Natural killer cell (primary cell): ENCODE measurements around the gene ZMIZ1. TPM values are rescaled to one million over a fixed set of nuclear protein-coding genes. Genes with fewer than 3 reads are reported as not detected.

Experiments used
- ATAC-seq, 3 donors: fragments of 150-1000 bp in 2 of 3; fragments of 200-7000 bp in 1 of 3; cut with Tn5 transposase; 1 replicate in 1 of 3; 2 replicates in 2 of 3; pipeline ENCODE4 v1.10.0; 2021; ENCODE audit warnings: mild to moderate bottlenecking in 2 of 3, moderate library complexity in 2 of 3
- DNase-seq, 2 donors: peaks; one replicate each; pipeline versions ENCODE4 v3.0.0 to v3.0.0-alpha.2; 2013 to 2021; ENCODE audit warnings: mixed read lengths in 1 of 2
- H3K27ac ChIP-seq: one replicate; pipeline ENCODE4 v1.5.1; 2013; ENCODE audit warnings: mild to moderate bottlenecking, low read length
- H3K27me3 ChIP-seq: one replicate; pipeline ENCODE4 v1.6.1; 2013; ENCODE audit warnings: low read length; ENCODE audit not compliant: control insufficient read depth, insufficient read depth
- H3K36me3 ChIP-seq: one replicate; pipeline ENCODE4 v1.6.1; 2013; ENCODE audit warnings: low read length; ENCODE audit not compliant: control insufficient read depth, insufficient read depth
- H3K4me1 ChIP-seq: one replicate; pipeline ENCODE4 v1.6.1; 2013; ENCODE audit warnings: low read length; ENCODE audit not compliant: control insufficient read depth, insufficient read depth
- H3K4me3 ChIP-seq: one replicate; pipeline ENCODE4 v1.5.1; 2013; ENCODE audit warnings: low read length
- H3K9me3 ChIP-seq: one replicate; pipeline ENCODE4 v1.6.1; 2013; ENCODE audit warnings: low read length; ENCODE audit not compliant: control insufficient read depth, insufficient read depth
- H3K27ac Mint-ChIP-seq, 2 donors: one replicate each; pipeline ENCODE4 v1.8.0; 2022; ENCODE audit warnings: mild to moderate bottlenecking in 2 of 2, mixed read lengths in 2 of 2, moderate library complexity in 1 of 2
- H3K27me3 Mint-ChIP-seq, 2 donors: one replicate each; pipeline ENCODE4 v1.8.0; 2022; ENCODE audit warnings: low read depth in 2 of 2, mixed read lengths in 2 of 2
- H3K36me3 Mint-ChIP-seq: one replicate; pipeline ENCODE4 v1.8.0; 2022; ENCODE audit warnings: mixed read lengths
- H3K4me1 Mint-ChIP-seq, 2 donors: one replicate each; pipeline ENCODE4 v1.8.0; 2022; ENCODE audit warnings: mixed read lengths in 2 of 2
- H3K4me3 Mint-ChIP-seq: one replicate; pipeline ENCODE4 v1.8.0; 2022; ENCODE audit warnings: mild to moderate bottlenecking, moderate library complexity, mixed read lengths
- H3K9me3 Mint-ChIP-seq, 2 donors: one replicate each; pipeline ENCODE4 v1.8.0; 2022; ENCODE audit warnings: mixed read lengths in 2 of 2
- WGBS: methylation state at CpG from one replicate; pipeline ENCODE4 v1.1.7; 2013; ENCODE audit warnings: missing lambda C conversion rate; ENCODE audit not compliant: insufficient coverage; 5-methylcytosine and 5-hydroxymethylcytosine counted together
- intact Hi-C: fragments of 100-400 bp; cut with micrococcal nuclease; formaldehyde crosslinking; loops from one replicate; pipeline ENCODE4 v1.14.2; 2022
- total RNA-seq, 4 donors: library from RNA; stranded (reverse); fragments of 120-200 nt in 1 of 4; gene quantifications; one replicate each; pipeline versions ENCODE4 v1.2.3 to v1.2.4, GENCODE V29; 2013 to 2022
- TF ChIP-seq, protein P1 (sequence below): fragments of 200-600 bp; IDR thresholded peaks from one replicate; pipeline ENCODE4 v1.8.0; 2022; ENCODE audit warnings: antibody characterized with exemption

ZMIZ1 gene
- total RNA-seq, 3 donors from 2014 or later (not counting 1 experiment from before 2014, with no cell fraction given), result 36.5 to 51.5 (median 37.9) TPM

DNA sequence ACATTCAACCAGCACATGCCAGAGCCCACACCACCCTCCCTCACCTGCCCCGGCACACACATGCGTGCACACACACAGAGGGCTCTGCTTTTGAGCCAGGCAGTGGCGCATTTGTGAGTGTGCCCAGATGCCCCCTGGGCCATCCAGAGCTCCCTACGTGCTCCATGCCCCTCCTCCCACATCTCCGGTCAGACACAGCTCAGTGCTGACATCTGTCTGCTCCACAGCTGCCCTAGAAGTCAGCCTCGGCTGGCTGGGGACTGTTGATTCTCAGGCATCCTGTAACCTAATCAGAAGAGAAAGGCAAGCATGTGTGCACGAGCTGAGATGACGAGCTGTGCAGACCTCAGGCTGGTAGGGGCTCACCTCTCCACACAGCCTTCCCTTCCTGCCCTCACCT is 135.1 kb downstream of the ZMIZ1 start:
- DNase-seq (no peak), ATAC-seq (no peak)
- Histone ChIP-seq H3K27me3 (no peaks in the 10 kb centered on the region), H3K4me3 (no peak overlapping the region), H3K27ac (no peak overlapping the region), H3K9me3 (no peaks in the 10 kb centered on the region), H3K36me3 (peaks cover 5% of the 10 kb centered on the region), H3K4me1 (no peaks in the 10 kb centered on the region)
- TF ChIP-seq, protein P1, sequence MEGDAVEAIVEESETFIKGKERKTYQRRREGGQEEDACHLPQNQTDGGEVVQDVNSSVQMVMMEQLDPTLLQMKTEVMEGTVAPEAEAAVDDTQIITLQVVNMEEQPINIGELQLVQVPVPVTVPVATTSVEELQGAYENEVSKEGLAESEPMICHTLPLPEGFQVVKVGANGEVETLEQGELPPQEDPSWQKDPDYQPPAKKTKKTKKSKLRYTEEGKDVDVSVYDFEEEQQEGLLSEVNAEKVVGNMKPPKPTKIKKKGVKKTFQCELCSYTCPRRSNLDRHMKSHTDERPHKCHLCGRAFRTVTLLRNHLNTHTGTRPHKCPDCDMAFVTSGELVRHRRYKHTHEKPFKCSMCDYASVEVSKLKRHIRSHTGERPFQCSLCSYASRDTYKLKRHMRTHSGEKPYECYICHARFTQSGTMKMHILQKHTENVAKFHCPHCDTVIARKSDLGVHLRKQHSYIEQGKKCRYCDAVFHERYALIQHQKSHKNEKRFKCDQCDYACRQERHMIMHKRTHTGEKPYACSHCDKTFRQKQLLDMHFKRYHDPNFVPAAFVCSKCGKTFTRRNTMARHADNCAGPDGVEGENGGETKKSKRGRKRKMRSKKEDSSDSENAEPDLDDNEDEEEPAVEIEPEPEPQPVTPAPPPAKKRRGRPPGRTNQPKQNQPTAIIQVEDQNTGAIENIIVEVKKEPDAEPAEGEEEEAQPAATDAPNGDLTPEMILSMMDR, result no peak
- Mint-ChIP-seq H3K27me3 (no peaks in the 10 kb centered on the region), H3K36me3 (no peaks in the 10 kb centered on the region), H3K9me3 (no peaks in the 10 kb centered on the region), H3K4me3 (no peak overlapping the region), H3K27ac (no peak overlapping the region), H3K4me1 (peaks cover 0 to 9% of the 10 kb centered on the region in 2 donors)
- intact Hi-C loops, result no loop called here
- 96% methylated on average over 8 of the region's 8 CpGs for WGBS

DNA sequence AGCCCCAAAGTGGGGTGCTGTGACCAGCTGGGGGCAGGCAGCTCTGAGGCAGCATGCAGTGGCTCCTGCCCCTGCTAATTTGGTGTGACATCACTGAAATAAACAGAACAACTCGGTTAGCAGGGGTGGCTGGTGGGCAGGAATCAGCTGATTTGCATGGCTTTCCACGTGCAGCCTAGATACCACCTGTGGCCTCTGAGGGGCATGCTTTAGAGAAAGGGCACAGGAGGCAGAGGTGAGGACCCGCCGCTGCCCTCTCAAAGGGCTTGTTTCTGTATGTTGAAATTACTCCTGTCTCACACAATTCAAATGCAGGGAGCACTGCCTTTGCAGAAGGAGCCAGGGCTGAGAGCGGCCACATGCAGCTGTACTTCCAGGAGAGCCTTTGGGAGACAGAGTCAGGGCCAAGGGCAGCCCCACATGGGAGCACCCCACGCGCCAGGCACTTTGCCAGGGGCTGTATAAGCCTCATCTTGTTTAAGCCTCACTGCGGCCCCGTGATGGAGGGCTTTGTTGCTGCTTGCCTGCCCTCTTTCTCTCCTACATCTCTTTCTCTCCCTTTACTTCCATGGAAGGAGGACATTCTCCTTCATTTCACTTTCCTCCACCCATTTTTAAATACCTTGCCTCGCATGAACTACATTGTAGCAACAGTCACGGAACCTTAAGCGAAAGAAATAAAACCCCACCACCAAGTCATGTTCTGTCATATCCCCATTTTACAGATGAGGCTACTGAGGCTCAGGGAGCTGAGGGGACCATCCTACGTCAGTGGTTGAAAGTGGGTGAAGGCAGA is 137.7 kb downstream of the ZMIZ1 start:
- peaks cover 0 to 9% of the 10 kb centered on the region in 2 donors for H3K4me1 Mint-ChIP-seq
- peak overlapping the region in 1 of 2 donors; percentile 6 for H3K27ac Mint-ChIP-seq
- WGBS, result 79% methylated on average over 8 of the region's 13 CpGs
- H3K36me3 Mint-ChIP-seq, result no peaks in the 10 kb centered on the region
- no peaks in the 10 kb centered on the region for H3K27me3 Mint-ChIP-seq
- ATAC-seq (no peak), DNase-seq (no peak)
- intact Hi-C loops, result no loop called here
- H3K27me3 ChIP-seq, result no peaks in the 10 kb centered on the region
- no peaks in the 10 kb centered on the region for H3K4me1 ChIP-seq
- H3K36me3 ChIP-seq, result peaks cover 11% of the 10 kb centered on the region
- H3K9me3 Mint-ChIP-seq, result no peaks in the 10 kb centered on the region
- no peak overlapping the region for H3K27ac ChIP-seq
- H3K4me3 Mint-ChIP-seq, result no peak overlapping the region
- TF ChIP-seq, protein P1, result no peak
- no peak overlapping the region for H3K4me3 ChIP-seq
- H3K9me3 ChIP-seq, result no peaks in the 10 kb centered on the region

DNA sequence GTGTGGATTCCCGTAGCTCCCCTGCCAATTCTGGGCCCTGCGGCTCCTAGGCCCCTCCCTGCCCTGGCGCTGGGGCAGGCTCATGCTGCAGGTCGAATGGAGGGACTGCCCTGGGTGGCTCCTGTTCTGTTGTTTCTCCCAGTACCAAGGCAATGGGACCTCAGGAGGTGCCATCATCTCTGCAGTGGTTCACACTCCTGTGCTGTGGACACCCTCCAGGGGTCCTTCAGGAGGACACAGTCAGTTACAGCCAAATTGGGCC is 138.3 kb downstream of the ZMIZ1 start:
- no peak for DNase-seq
- Mint-ChIP-seq H3K4me3 (no peak overlapping the region), H3K27me3 (no peaks in the 10 kb centered on the region), H3K9me3 (no peaks in the 10 kb centered on the region), H3K4me1 (peaks cover 0 to 9% of the 10 kb centered on the region in 2 donors), H3K27ac (peak overlapping the region in 1 of 2 donors; percentile 6), H3K36me3 (no peaks in the 10 kb centered on the region)
- no peaks in the 10 kb centered on the region for H3K4me1 ChIP-seq
- no peak overlapping the region for H3K4me3 ChIP-seq
- H3K27ac ChIP-seq, result no peak overlapping the region
- 94% methylated on average over 4 of the region's 4 CpGs for WGBS
- no peaks in the 10 kb centered on the region for H3K9me3 ChIP-seq
- H3K36me3 ChIP-seq, result peaks cover 11% of the 10 kb centered on the region
- no peak for ATAC-seq
- TF ChIP-seq, protein P1, result no peak
- intact Hi-C loops, result no loop called here
- H3K27me3 ChIP-seq, result no peaks in the 10 kb centered on the region

DNA sequence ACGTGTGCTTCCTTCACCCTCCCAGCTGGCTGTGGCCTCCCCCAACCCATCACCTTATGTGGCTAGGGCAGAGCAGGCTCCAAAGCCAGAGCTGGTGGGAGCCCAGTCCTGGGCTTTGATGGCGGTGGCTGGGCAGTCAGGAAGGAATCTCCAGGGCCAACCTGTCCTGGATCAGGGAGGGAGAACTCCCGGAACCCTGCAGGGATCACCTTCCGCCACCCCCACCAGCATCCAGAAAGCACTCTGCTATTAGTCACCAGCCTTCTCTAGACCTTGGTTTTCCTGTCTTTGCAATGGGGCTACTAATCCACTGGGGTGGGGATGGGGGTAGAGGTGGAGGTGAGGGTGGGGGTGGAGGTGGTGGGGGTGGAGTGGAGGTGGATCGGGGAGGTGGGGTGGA is 139.0 kb downstream of the ZMIZ1 start:
- peaks cover 0 to 9% of the 10 kb centered on the region in 2 donors for H3K4me1 Mint-ChIP-seq
- no peaks in the 10 kb centered on the region for H3K27me3 Mint-ChIP-seq
- no peaks in the 10 kb centered on the region for H3K4me1 ChIP-seq
- no peaks in the 10 kb centered on the region for H3K36me3 Mint-ChIP-seq
- no peaks in the 10 kb centered on the region for H3K27me3 ChIP-seq
- no peak overlapping the region for H3K27ac ChIP-seq
- no peak overlapping the region for H3K4me3 ChIP-seq
- intact Hi-C loops, result no loop called here
- no peaks in the 10 kb centered on the region for H3K9me3 Mint-ChIP-seq
- no peak for DNase-seq
- H3K4me3 Mint-ChIP-seq, result no peak overlapping the region
- 89% methylated on average over 4 of the region's 5 CpGs for WGBS
- peaks cover 11% of the 10 kb centered on the region for H3K36me3 ChIP-seq
- H3K27ac Mint-ChIP-seq, result no peak overlapping the region
- H3K9me3 ChIP-seq, result no peaks in the 10 kb centered on the region
- no peak for ATAC-seq
- TF ChIP-seq, protein P1, result no peak
